GM23248 (cell line): Measurements from ENCODE around the gene HNF4A.

Experiments used
- EZH2 ChIP-seq: fragments of 200-600 bp; sonication (generic); IDR thresholded peaks from 2 replicates; pipeline ENCODE4 v1.6.1; 2018; ENCODE audit warnings: antibody characterized with exemption, mild to moderate bottlenecking; ENCODE audit not compliant: insufficient read depth, poor library complexity, severe bottlenecking
- EZH2phosphoT487 ChIP-seq: fragments of 200-600 bp; sonication (generic); IDR thresholded peaks from 2 replicates; pipeline ENCODE4 v1.6.1; 2018; ENCODE audit warnings: antibody characterized with exemption, moderate library complexity, mild to moderate bottlenecking, low read depth; ENCODE audit not compliant: insufficient read depth

- TF ChIP-seq EZH2 (no peak), EZH2phosphoT487 (no peak)
Measured at GRCh38 chr20:44395461-44396340, 40.2 kb downstream of the HNF4A start.
